H1 (cell line): Measurements from ENCODE around the gene C1orf87. TPM values are rescaled to one million over a fixed set of nuclear protein-coding genes. Genes with fewer than 3 reads are reported as not detected.

Experiments
- CTCF ChIA-PET: fragments of 300-600 bp; sonication (Branson Sonifier 250); formaldehyde crosslinking; loops from one replicate; lab custom pipeline; 2021; ENCODE audit not compliant: partially characterized antibody; lab: Charles Lee
- POLR2A ChIA-PET: fragments of 300-600 bp; sonication (Branson Sonifier 250); formaldehyde crosslinking; loops from one replicate; lab custom pipeline; 2021; ENCODE audit warnings: inconsistent platforms; ENCODE audit not compliant: partially characterized antibody; lab: Charles Lee
- DNase-seq, 2 experiments: peaks; one replicate each; pipeline versions ENCODE4 v3.0.0 to v3.0.0-alpha.2; 2010 to 2022; ENCODE audit warnings: low spot score in 2 of 2, low read depth in 1 of 2, mixed read lengths in 1 of 2
- FAIRE-seq: peaks from 2 replicates; lab custom pipeline; 2011; peaks lifted over from hg19 to GRCh38; lab: Jason Lieb, UNC
- H2AFZ ChIP-seq: 2 replicates; pipeline ENCODE4 v1.8.1; 2012; ENCODE audit warnings: low read length, inconsistent platforms
- H2AK5ac ChIP-seq: 2 replicates; pipeline ENCODE4 v1.6.1; 2013; ENCODE audit warnings: low read depth, low read length
- H2BK120ac ChIP-seq: replicated peaks from 2 replicates; pipeline ENCODE3; 2013; ENCODE audit warnings: low read depth, low read length, inconsistent platforms
- H2BK12ac ChIP-seq: 2 replicates; pipeline ENCODE4 v1.6.1; 2013; ENCODE audit warnings: low read depth, low read length
- H2BK15ac ChIP-seq: 2 replicates; pipeline ENCODE4 v1.6.1; 2013; ENCODE audit warnings: low read length
- H2BK20ac ChIP-seq: 2 replicates; pipeline ENCODE4 v1.6.1; 2013; ENCODE audit warnings: low read length
- H2BK5ac ChIP-seq: 2 replicates; pipeline ENCODE4 v1.6.1; 2013; ENCODE audit warnings: low read depth, low read length
- H3K14ac ChIP-seq: 2 replicates; pipeline ENCODE4 v1.6.1; 2013; ENCODE audit warnings: inconsistent platforms; ENCODE audit not compliant: insufficient read length
- H3K18ac ChIP-seq: 2 replicates; pipeline ENCODE4 v1.6.1; 2013; ENCODE audit warnings: low read length; ENCODE audit errors: extremely low read depth
- H3K23ac ChIP-seq: 2 replicates; pipeline ENCODE4 v1.6.1; 2013; ENCODE audit warnings: inconsistent platforms; ENCODE audit not compliant: insufficient read length
- H3K23me2 ChIP-seq: 2 replicates; pipeline ENCODE4 v1.6.1; 2013; ENCODE audit warnings: low read depth, low read length
- H3K27ac ChIP-seq: 2 replicates; pipeline ENCODE4 v1.6.1; 2011; ENCODE audit warnings: low read depth, low read length, inconsistent platforms
- H3K27me3 ChIP-seq, 4 experiments: replicated peaks in 1 of 4; 1 replicate in 1 of 4; 2 replicates in 3 of 4; pipeline versions ENCODE4 v1.6.1 to v1.8.1; 2011 to 2013; ENCODE audit warnings: low read length in 3 of 4, mild to moderate bottlenecking in 3 of 4, inconsistent platforms in 2 of 4, mixed read lengths in 2 of 4, moderate library complexity in 1 of 4; ENCODE audit not compliant: control insufficient read depth in 3 of 4, insufficient read depth in 3 of 4; ENCODE audit errors: extremely low read depth in 1 of 4
- H3K36me3 ChIP-seq, 4 experiments: 2 replicates each; pipeline versions ENCODE4 v1.6.1 to v1.8.1; 2011 to 2013; ENCODE audit warnings: mild to moderate bottlenecking in 4 of 4, low read length in 3 of 4, moderate library complexity in 2 of 4, control low read depth in 1 of 4, inconsistent platforms in 1 of 4; ENCODE audit not compliant: insufficient read depth in 4 of 4, control insufficient read depth in 2 of 4
- H3K4ac ChIP-seq: replicated peaks from 2 replicates; pipeline ENCODE3; 2013; ENCODE audit warnings: low read length, low read depth, mixed read lengths, inconsistent platforms; ENCODE audit not compliant: insufficient read length
- H3K4me1 ChIP-seq, 4 experiments: replicated peaks in 1 of 4; 1 replicate in 1 of 4; 2 replicates in 3 of 4; pipeline versions ENCODE4 v1.6.1 to v1.8.1; 2011 to 2013; ENCODE audit warnings: low read length in 3 of 4, inconsistent platforms in 2 of 4, mixed read lengths in 1 of 4; ENCODE audit not compliant: insufficient read depth in 4 of 4, control insufficient read depth in 3 of 4
- H3K4me2 ChIP-seq, 2 experiments: 2 replicates each; pipeline versions ENCODE4 v1.6.1 to v1.8.1; 2011 to 2013; ENCODE audit warnings: low read depth in 2 of 2, low read length in 2 of 2, control low read depth in 1 of 2, inconsistent platforms in 1 of 2, mild to moderate bottlenecking in 1 of 2; ENCODE audit not compliant: insufficient read depth in 1 of 2
- H3K4me3 ChIP-seq, 4 experiments: fragments of 200-600, 300-600 bp in 1 of 4; sonication (generic), shearing (Covaris generic), sonication (Bioruptor Twin) in 1 of 4; 2 replicates each; pipeline versions ENCODE4 v1.5.1 to v1.8.1; 2011 to 2016; ENCODE audit warnings: low read length in 4 of 4, low read depth in 3 of 4, control low read depth in 2 of 4, inconsistent platforms in 2 of 4, mild to moderate bottlenecking in 2 of 4, mixed read lengths in 1 of 4, moderate library complexity in 1 of 4; ENCODE audit not compliant: insufficient read depth in 2 of 4; ENCODE audit errors: extremely low read depth in 1 of 4
- H3K56ac ChIP-seq: replicated peaks from 2 replicates; pipeline ENCODE3; 2013; ENCODE audit warnings: low read depth, mild to moderate bottlenecking, mixed read lengths, low read length, inconsistent platforms; ENCODE audit not compliant: insufficient read length
- H3K79me1 ChIP-seq: 2 replicates; pipeline ENCODE4 v1.6.1; 2013; ENCODE audit warnings: low read depth, low read length, control low read depth
- H3K79me2 ChIP-seq, 2 experiments: 2 replicates each; pipeline versions ENCODE4 v1.6.1 to v1.8.1; 2012 to 2013; ENCODE audit warnings: low read length in 2 of 2, mild to moderate bottlenecking in 2 of 2, inconsistent platforms in 1 of 2; ENCODE audit not compliant: insufficient read depth in 2 of 2, control insufficient read depth in 1 of 2
- H3K9ac ChIP-seq, 4 experiments: replicated peaks in 1 of 4; 1 replicate in 1 of 4; 2 replicates in 3 of 4; pipeline versions ENCODE4 v1.6.1 to v1.8.1; 2011 to 2013; ENCODE audit warnings: low read depth in 3 of 4, low read length in 3 of 4, control low read depth in 2 of 4, mild to moderate bottlenecking in 2 of 4, moderate library complexity in 2 of 4, inconsistent platforms in 1 of 4; ENCODE audit errors: extremely low read depth in 1 of 4
- H3K9me3 ChIP-seq, 2 experiments: 2 replicates each; pipeline versions ENCODE4 v1.6.1 to v1.8.1; 2012 to 2013; ENCODE audit warnings: mild to moderate bottlenecking in 2 of 2, moderate library complexity in 2 of 2, control low read depth in 1 of 2, inconsistent platforms in 1 of 2, low read depth in 1 of 2, low read length in 1 of 2, mixed read lengths in 1 of 2; ENCODE audit not compliant: insufficient read depth in 2 of 2
- H4K20me1 ChIP-seq, 2 experiments: replicated peaks in 1 of 2; 2 replicates each; pipeline versions ENCODE3 to v1.8.1; 2011 to 2013; ENCODE audit warnings: inconsistent platforms in 2 of 2, low read length in 2 of 2, mild to moderate bottlenecking in 1 of 2; ENCODE audit not compliant: insufficient read depth in 2 of 2, control insufficient read depth in 1 of 2
- H4K5ac ChIP-seq: 2 replicates; pipeline ENCODE4 v1.6.1; 2013; ENCODE audit warnings: low read length, low read depth, mixed read lengths, inconsistent platforms; ENCODE audit not compliant: insufficient read length
- H4K8ac ChIP-seq: 2 replicates; pipeline ENCODE4 v1.8.0; 2013; ENCODE audit warnings: mild to moderate bottlenecking, moderate library complexity, low read length, inconsistent platforms; ENCODE audit not compliant: insufficient read depth; ENCODE audit errors: extremely low read depth
- H4K91ac ChIP-seq: replicated peaks from 2 replicates; pipeline ENCODE3; 2013; ENCODE audit warnings: low read length, mixed read lengths, inconsistent platforms; ENCODE audit not compliant: insufficient read length
- CBX5 ChIP-seq: fragments of 300-800, 300-1000 bp; sonication (generic); IDR thresholded peaks from 2 replicates; pipeline ENCODE4 v1.7.1; 2016; ENCODE audit warnings: antibody characterized with exemption, low read length, low read depth
- CHD2 ChIP-seq: IDR thresholded peaks from 2 replicates; pipeline ENCODE4 v1.6.1; 2012; ENCODE audit warnings: low read length, improper control_type of control experiment
- JUND ChIP-seq: IDR thresholded peaks from 2 replicates; pipeline ENCODE4 v1.6.1; 2011; ENCODE audit warnings: mild to moderate bottlenecking, improper control_type of control experiment, low read length
- KDM5A ChIP-seq: fragments of 200-600 bp; IDR thresholded peaks from 2 replicates; pipeline ENCODE4 v1.7.1; 2012; ENCODE audit warnings: mild to moderate bottlenecking, low read length, inconsistent platforms, mixed read lengths
- MAFK ChIP-seq: IDR thresholded peaks from 2 replicates; pipeline ENCODE4 v1.6.1; 2012; ENCODE audit warnings: low read depth, mild to moderate bottlenecking, improper control_type of control experiment, low read length
- PHF8 ChIP-seq: fragments of 200-600 bp; sonication (generic); conservative IDR thresholded peaks from 2 replicates; pipeline ENCODE4 v1.7.1; 2012; ENCODE audit warnings: low read depth, mild to moderate bottlenecking, inconsistent platforms, low read length, moderate library complexity
- RXRA ChIP-seq: IDR thresholded peaks from 2 replicates; pipeline ENCODE4 v1.6.1; 2011; ENCODE audit warnings: low read depth, mild to moderate bottlenecking, low read length, moderate library complexity; ENCODE audit not compliant: insufficient read depth
- SIN3A ChIP-seq, 2 experiments: IDR thresholded peaks in 1 of 2; conservative IDR thresholded peaks in 1 of 2; 2 replicates each; pipeline ENCODE4 v1.6.1; 2011 to 2012; ENCODE audit warnings: low read length in 2 of 2, improper control_type of control experiment in 1 of 2, low read depth in 1 of 2, mild to moderate bottlenecking in 1 of 2
- SP1 ChIP-seq: IDR thresholded peaks from 2 replicates; pipeline ENCODE4 v1.6.1; 2011; ENCODE audit warnings: low read depth, low read length
- SRF ChIP-seq: IDR thresholded peaks from 2 replicates; pipeline ENCODE4 v1.6.1; 2011; ENCODE audit warnings: mild to moderate bottlenecking, low read depth, low read length, moderate library complexity
- WGBS, 2 experiments: shearing (Covaris generic) in 1 of 2; methylation state at CpG; one replicate each; pipeline versions ENCODE4 v1.1.6 to v1.1.7; 2013 to 2015; ENCODE audit warnings: low lambda C conversion rate in 2 of 2, mixed read lengths in 2 of 2, inconsistent platforms in 1 of 2, low coverage in 1 of 2, missing lambda C conversion rate in 1 of 2; ENCODE audit not compliant: insufficient replicate concordance in 2 of 2, insufficient coverage in 1 of 2, insufficient read length in 1 of 2; ENCODE audit errors: extremely low coverage in 1 of 2, missing lambda C conversion rate in 1 of 2; 5-methylcytosine and 5-hydroxymethylcytosine counted together
- polyA plus RNA-seq, 7 experiments: library from polyadenylated mRNA; depleted of rRNA in 3 of 7; stranded (reverse) in 5 of 7; unstranded in 2 of 7; fragments of >200 nt in 5 of 7; fragments of 200-250 nt in 2 of 7; gene quantifications; 1 replicate in 5 of 7; 2 replicates in 1 of 7; 4 replicates in 1 of 7; pipeline versions ENCODE4 v1.2.1 to v1.2.3, GENCODE V29; 2011 to 2013; ENCODE audit warnings: missing spikeins in 2 of 7, mixed read lengths in 2 of 7
- total RNA-seq: library from RNA; stranded (reverse); fragmentation: NEBNext Ultra II Directional; extraction: Animal tissue kit (Norgen Biotek cat#: 25700); gene quantifications from 2 replicates; pipeline ENCODE4 v1.2.1, GENCODE V29; 2021

C1orf87 gene
- total and polyA plus RNA-seq, 2 of the 8 experiments (the other 6 are each of a cell fraction or from before 2014, with no cell fraction given) = 0.41 TPM; not detected in 1

- H2BK15ac ChIP-seq = no peak overlapping the region
- no peak for DNase-seq
Measured at GRCh38 chr1:60031146-60031545, 42.4 kb downstream of the C1orf87 start.

More at GRCh38 chr1:60031146-60031545, 42.4 kb downstream of the C1orf87 start:
- Histone ChIP-seq H3K9ac (no peak overlapping the region), H3K14ac (no peak overlapping the region), H3K36me3 (no peaks in the 10 kb centered on the region), H3K18ac (no peak overlapping the region), H4K20me1 (no peaks in the 10 kb centered on the region), H3K4ac (no peak overlapping the region), H2BK5ac (no peak overlapping the region), H3K79me2 (no peaks in the 10 kb centered on the region), H2AFZ (no peak overlapping the region), H4K91ac (no peak overlapping the region), H2BK20ac (no peak overlapping the region), H3K27me3 (no peaks in the 10 kb centered on the region), H3K4me2 (no peak overlapping the region), H3K23ac (no peak overlapping the region), H3K27ac (no peak overlapping the region), H2AK5ac (no peak overlapping the region), H3K79me1 (no peaks in the 10 kb centered on the region), H3K4me3 (no peak overlapping the region), H3K4me1 (no peaks in the 10 kb centered on the region), H3K56ac (no peak overlapping the region), H3K9me3 (no peaks in the 10 kb centered on the region), H2BK120ac (no peak overlapping the region), H4K8ac (no peak overlapping the region), H4K5ac (no peak overlapping the region), H3K23me2 (no peaks in the 10 kb centered on the region), H2BK12ac (no peak overlapping the region)
- 95% methylated on average over 3 of the region's 3 CpGs; no CpG with 5 or more reads in 1 of the 2 experiments for WGBS, 2 experiments
- ChIA-PET CTCF (interaction anchor here (0.6 to 1.9 kb wide), 2 partner anchors 8 to 11 kb away, joined by 3 to 6 read pairs; no protein-coding TSS in a partner anchor), POLR2A (no interaction called here)
- no peak for TF ChIP-seq PHF8
- TF ChIP-seq SIN3A (conservative IDR thresholded peaks at IDR 0.05 in 1 of 2, IDR thresholded peaks at IDR 0.05 in 1 of 2; ENCODE audit: low read depth in 1 of 2, low read length in 2 of 2) = no peak
- no peak for TF ChIP-seq RXRA
- no peak for TF ChIP-seq SP1
- no peak for TF ChIP-seq MAFK
- TF ChIP-seq CBX5 = no peak
- TF ChIP-seq KDM5A = no peak
- TF ChIP-seq JUND = no peak
- no peak for TF ChIP-seq SRF
- no peak for TF ChIP-seq CHD2
- no peak for FAIRE-seq
